IMR-90 (cell line): ENCODE data around the gene VHLL. TPM values are rescaled to one million over a fixed set of nuclear protein-coding genes. Genes with fewer than 3 reads are reported as not detected.

Experiments used
- ATAC-seq: fragments of 200-7000 bp; cut with Tn5 transposase; 2 replicates; pipeline ENCODE4 v1.9.1; 2020; ENCODE audit warnings: low read depth, mild to moderate bottlenecking, moderate library complexity
- BruUV-seq: library from RNA; stranded (reverse); fragments of 400-500 nt; replicated peaks from 2 replicates; lab custom pipeline; 2021; lab: Mats Ljungman, UMichigan
- CTCF ChIA-PET: fragments of 300-600 bp; formaldehyde crosslinking; extraction: SDS; loops from one replicate; lab custom pipeline; 2021; ENCODE audit warnings: antibody characterized with exemption; lab: Yijun Ruan, JAX
- POLR2A ChIA-PET: fragments of 300-600 bp; sonication (Branson Sonifier 250); formaldehyde crosslinking; loops from one replicate; lab custom pipeline; 2022; ENCODE audit warnings: antibody characterized with exemption; ENCODE audit not compliant: unreplicated experiment; lab: Charles Lee
- DNase-seq: peaks from one replicate; pipeline ENCODE4 v3.0.0; 2013
- H2AFZ ChIP-seq: replicated peaks from 2 replicates; pipeline ENCODE3; 2013; ENCODE audit warnings: low read length, mild to moderate bottlenecking; ENCODE audit not compliant: poor library complexity
- H2AK5ac ChIP-seq: 2 replicates; pipeline ENCODE4 v1.6.1; 2013; ENCODE audit warnings: low read depth, low read length, inconsistent platforms
- H2AK9ac ChIP-seq: replicated peaks from 2 replicates; pipeline ENCODE3; 2013; ENCODE audit warnings: mild to moderate bottlenecking, low read depth, low read length, moderate library complexity; ENCODE audit not compliant: poor library complexity
- H2BK120ac ChIP-seq: 2 replicates; pipeline ENCODE4 v1.6.1; 2013; ENCODE audit warnings: low read depth, low read length, inconsistent platforms
- H2BK15ac ChIP-seq: 3 replicates; pipeline ENCODE4 v1.6.1; 2013; ENCODE audit warnings: low read depth, low read length, inconsistent platforms
- H2BK20ac ChIP-seq: 2 replicates; pipeline ENCODE4 v1.6.1; 2013; ENCODE audit warnings: low read depth, mild to moderate bottlenecking, inconsistent platforms, low read length, moderate library complexity
- H2BK5ac ChIP-seq: 2 replicates; pipeline ENCODE4 v1.6.1; 2013; ENCODE audit warnings: mild to moderate bottlenecking, low read depth, low read length, inconsistent platforms; ENCODE audit not compliant: poor library complexity, severe bottlenecking
- H3K14ac ChIP-seq: replicated peaks from 2 replicates; pipeline ENCODE4 v1.6.1; 2013; ENCODE audit warnings: low read depth, low read length, inconsistent platforms
- H3K18ac ChIP-seq: 2 replicates; pipeline ENCODE4 v1.6.1; 2013; ENCODE audit warnings: low read depth, low read length, control low read depth
- H3K23ac ChIP-seq: 2 replicates; pipeline ENCODE4 v1.6.1; 2013; ENCODE audit warnings: low read depth, low read length, inconsistent platforms
- H3K27ac ChIP-seq: 2 replicates; pipeline ENCODE4 v1.5.1; 2013; ENCODE audit warnings: mild to moderate bottlenecking, control low read depth, low read length; ENCODE audit not compliant: insufficient read depth
- H3K27me3 ChIP-seq: 2 replicates; pipeline ENCODE4 v1.6.1; 2013; ENCODE audit warnings: low read length; ENCODE audit not compliant: control insufficient read depth, insufficient read depth
- H3K36me3 ChIP-seq: 2 replicates; pipeline ENCODE4 v1.6.1; 2013; ENCODE audit warnings: low read length, mixed read lengths; ENCODE audit not compliant: control insufficient read depth, insufficient read depth
- H3K4ac ChIP-seq: 2 replicates; pipeline ENCODE4 v1.6.1; 2013; ENCODE audit warnings: low read depth, low read length, inconsistent platforms
- H3K4me1 ChIP-seq: 2 replicates; pipeline ENCODE4 v1.6.1; 2013; ENCODE audit warnings: low read length, mixed read lengths; ENCODE audit not compliant: control insufficient read depth, insufficient read depth
- H3K4me2 ChIP-seq: 2 replicates; pipeline ENCODE4 v1.6.1; 2013; ENCODE audit warnings: low read depth, mild to moderate bottlenecking, control low read depth, low read length, moderate library complexity
- H3K4me3 ChIP-seq: 2 replicates; pipeline ENCODE4 v1.5.1; 2013; ENCODE audit warnings: low read depth, mild to moderate bottlenecking, control low read depth, low read length, moderate library complexity; ENCODE audit not compliant: insufficient read depth
- H3K56ac ChIP-seq: 2 replicates; pipeline ENCODE4 v1.6.1; 2013; ENCODE audit warnings: low read length, inconsistent platforms; ENCODE audit not compliant: insufficient read depth; ENCODE audit errors: extremely low read depth
- H3K79me1 ChIP-seq, 2 experiments: 2 replicates each; pipeline ENCODE4 v1.6.1; 2013; ENCODE audit warnings: low read length in 2 of 2, inconsistent platforms in 1 of 2, low read depth in 1 of 2
- H3K9ac ChIP-seq: 2 replicates; pipeline ENCODE4 v1.6.1; 2013; ENCODE audit warnings: low read depth, low read length, control low read depth
- H3K9me1 ChIP-seq: 2 replicates; pipeline ENCODE4 v1.6.1; 2013; ENCODE audit warnings: low read length, inconsistent platforms; ENCODE audit not compliant: insufficient read depth
- H3K9me3 ChIP-seq: 2 replicates; pipeline ENCODE4 v1.6.1; 2013; ENCODE audit warnings: low read length; ENCODE audit not compliant: control insufficient read depth, insufficient read depth
- H4K20me1 ChIP-seq: 2 replicates; pipeline ENCODE4 v1.6.1; 2013; ENCODE audit warnings: low read length, inconsistent platforms; ENCODE audit not compliant: insufficient read depth
- H4K5ac ChIP-seq: 2 replicates; pipeline ENCODE4 v1.6.1; 2013; ENCODE audit warnings: mild to moderate bottlenecking, low read depth, low read length, control low read depth
- H4K8ac ChIP-seq, 2 experiments: 2 replicates each; pipeline ENCODE4 v1.6.1; 2013; ENCODE audit warnings: low read depth in 2 of 2, low read length in 2 of 2, control low read depth in 1 of 2, inconsistent platforms in 1 of 2
- H4K91ac ChIP-seq: 2 replicates; pipeline ENCODE4 v1.6.1; 2013; ENCODE audit warnings: low read depth, low read length, inconsistent platforms; ENCODE audit not compliant: insufficient read depth
- BHLHE40 ChIP-seq: fragments of 150-350 bp; IDR thresholded peaks from 2 replicates; pipeline ENCODE4 v1.6.1; 2016; ENCODE audit warnings: mild to moderate bottlenecking, low read depth, low read length
- CEBPB ChIP-seq: IDR thresholded peaks from 2 replicates; pipeline ENCODE4 v1.6.1; 2012; ENCODE audit warnings: low read depth, low read length, improper control_type of control experiment
- CHD1 ChIP-seq: IDR thresholded peaks from 2 replicates; pipeline ENCODE4 v1.6.1; 2012; ENCODE audit warnings: low read depth, low read length, improper control_type of control experiment
- FOS ChIP-seq: fragments of 150-350 bp; IDR thresholded peaks from 2 replicates; pipeline ENCODE4 v1.6.1; 2016; ENCODE audit warnings: low read depth, low read length
- MAFK ChIP-seq: IDR thresholded peaks from 2 replicates; pipeline ENCODE4 v1.6.1; 2012; ENCODE audit warnings: low read depth, low read length, improper control_type of control experiment
- MAZ ChIP-seq: IDR thresholded peaks from 2 replicates; pipeline ENCODE4 v1.6.1; 2012; ENCODE audit warnings: low read depth, mild to moderate bottlenecking, low read length, improper control_type of control experiment, moderate library complexity, borderline replicate concordance
- MXI1 ChIP-seq: IDR thresholded peaks from 2 replicates; pipeline ENCODE4 v1.6.1; 2012; ENCODE audit warnings: low read depth, mild to moderate bottlenecking, low read length, moderate library complexity, borderline replicate concordance
- NFE2L2 ChIP-seq: fragments of 150-350 bp; IDR thresholded peaks from 2 replicates; pipeline ENCODE4 v1.6.1; 2016; ENCODE audit warnings: low read depth, mild to moderate bottlenecking, low read length
- POLR2A ChIP-seq: IDR thresholded peaks from 2 replicates; pipeline ENCODE4 v1.6.1; 2012; ENCODE audit warnings: mild to moderate bottlenecking, low read depth, low read length
- RAD21 ChIP-seq: IDR thresholded peaks from 2 replicates; pipeline ENCODE4 v1.6.1; 2012; ENCODE audit warnings: low read length, improper control_type of control experiment
- RCOR1 ChIP-seq: IDR thresholded peaks from 2 replicates; pipeline ENCODE4 v1.6.1; 2012; ENCODE audit warnings: mild to moderate bottlenecking, low read length, improper control_type of control experiment; ENCODE audit not compliant: insufficient replicate concordance
- RFX5 ChIP-seq: IDR thresholded peaks from 2 replicates; pipeline ENCODE4 v1.8.0; 2012; ENCODE audit warnings: low read depth, mild to moderate bottlenecking, low read length, moderate library complexity
- SMC3 ChIP-seq: fragments of 150-350 bp; IDR thresholded peaks from 2 replicates; pipeline ENCODE4 v1.6.1; 2016; ENCODE audit warnings: low read depth, mild to moderate bottlenecking, antibody characterized with exemption, low read length, moderate library complexity
- USF2 ChIP-seq: fragments of 150-350 bp; IDR thresholded peaks from 2 replicates; pipeline ENCODE4 v1.6.1; 2017; ENCODE audit warnings: mild to moderate bottlenecking, antibody characterized with exemption, low read length, low read depth
- WGBS, 2 experiments: methylation state at CpG; one replicate each; pipeline versions ENCODE4 v1.1.5 to v1.1.7; 2013; ENCODE audit warnings: missing lambda C conversion rate in 2 of 2; ENCODE audit not compliant: insufficient read length in 1 of 2; ENCODE audit errors: extremely low coverage in 2 of 2; 5-methylcytosine and 5-hydroxymethylcytosine counted together
- dilution Hi-C: fragments of 300-500 bp; cut with HindIII; formaldehyde crosslinking; loops from one replicate; pipeline ENCODE4 v1.14.3; 2018; ENCODE audit warnings: low sequenced_read_pairs; ENCODE audit not compliant: unreplicated experiment
- in situ Hi-C: fragments of 300-500 bp; cut with MboI; formaldehyde crosslinking; loops from 3 replicates; pipeline ENCODE4 v1.14.3; 2019; ENCODE audit warnings: low sequenced_read_pairs, inconsistent platforms, mixed read lengths
- intact Hi-C: fragments of 100-400 bp; cut with micrococcal nuclease; formaldehyde crosslinking; loops from 2 replicates; pipeline ENCODE4 v1.10.0; 2022
- polyA plus RNA-seq, 3 experiments: library from polyadenylated mRNA; depleted of rRNA; stranded (reverse); fragments of >200 nt; gene quantifications; 2 replicates each; pipeline ENCODE4 v1.2.3, GENCODE V29; 2012; ENCODE audit warnings: low replicate concordance in 1 of 3
- total RNA-seq: library from RNA; depleted of rRNA; stranded (reverse); fragments of >200 nt; gene quantifications from 2 replicates; pipeline ENCODE4 v1.2.3, GENCODE V29; 2012
- TF ChIP-seq, protein P1 (sequence below): conservative IDR thresholded peaks from 2 replicates; pipeline ENCODE4 v1.5.1; 2012; ENCODE audit warnings: mild to moderate bottlenecking, low read depth, low read length, improper control_type of control experiment
- TF ChIP-seq, protein P2 (sequence below): fragments of 150-350 bp; IDR thresholded peaks from 2 replicates; pipeline ENCODE4 v1.6.1; 2016; ENCODE audit warnings: low read depth, mild to moderate bottlenecking, low read length, moderate library complexity, borderline replicate concordance

Gene VHLL
- total and polyA plus RNA-seq, 2 of the 4 experiments (the other 2 are of a cell fraction), result not detected

DNA sequence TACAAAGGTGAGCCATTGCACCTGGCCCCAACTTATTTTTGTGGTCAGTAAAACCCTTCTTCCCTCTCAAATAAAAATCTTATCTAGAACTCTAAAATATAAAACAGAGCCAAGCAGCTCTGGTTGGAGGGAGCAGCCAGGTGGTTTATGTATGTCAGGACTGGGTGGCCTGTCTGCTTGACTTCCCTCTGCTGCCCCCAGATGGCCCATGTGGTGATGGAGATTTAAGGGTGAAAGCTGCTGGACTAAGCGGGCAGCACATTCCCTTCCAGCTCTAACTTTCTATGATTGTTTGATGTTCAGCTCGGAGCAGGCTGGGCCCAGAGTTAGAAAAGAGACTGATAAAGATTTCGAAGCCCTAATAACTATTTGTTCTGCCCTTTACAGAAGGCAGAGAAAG lies 39.3 kb downstream of the VHLL start:
- intact Hi-C loops (no loop called here), dilution Hi-C loops (no loop called here), in situ Hi-C loops (no loop called here)
- Histone ChIP-seq H2BK120ac (no peak overlapping the region), H3K4me1 (peaks cover 9% of the 10 kb centered on the region), H2BK15ac (no peak overlapping the region), H4K5ac (no peak overlapping the region), H3K27me3 (no peaks in the 10 kb centered on the region), H3K23ac (no peak overlapping the region), H3K79me1 (peaks cover 14 to 31% of the 10 kb centered on the region in 2 experiments), H3K36me3 (peaks cover 70% of the 10 kb centered on the region), H3K4me3 (no peak overlapping the region), H3K14ac (no peak overlapping the region), H4K91ac (no peak overlapping the region), H3K4me2 (no peak overlapping the region), H3K27ac (no peak overlapping the region), H2AK5ac (no peak overlapping the region), H4K8ac (no peak overlapping the region), H3K9ac (no peak overlapping the region), H3K56ac (no peak overlapping the region), H3K18ac (no peak overlapping the region), H2AK9ac (no peak overlapping the region), H2BK20ac (no peak overlapping the region), H3K9me1 (peaks cover 9% of the 10 kb centered on the region; the same call in 1 of the 2 replicates), H3K4ac (no peak overlapping the region), H2AFZ (no peak overlapping the region), H3K9me3 (no peaks in the 10 kb centered on the region), H2BK5ac (no peak overlapping the region), H4K20me1 (peaks cover 24% of the 10 kb centered on the region)
- WGBS, 2 experiments, result no CpG with 5 or more reads among the region's 3 CpGs
- DNase-seq (no peak), ATAC-seq (no peak)
- no TSS peak for BruUV-seq
- no peak for TF ChIP-seq NFE2L2
- no peak for TF ChIP-seq CEBPB
- no peak for TF ChIP-seq RFX5
- no peak for TF ChIP-seq USF2
- no peak for TF ChIP-seq RCOR1
- no peak for TF ChIP-seq BHLHE40
- TF ChIP-seq MAFK, result no peak
- no peak for TF ChIP-seq CHD1
- TF ChIP-seq, protein P1, sequence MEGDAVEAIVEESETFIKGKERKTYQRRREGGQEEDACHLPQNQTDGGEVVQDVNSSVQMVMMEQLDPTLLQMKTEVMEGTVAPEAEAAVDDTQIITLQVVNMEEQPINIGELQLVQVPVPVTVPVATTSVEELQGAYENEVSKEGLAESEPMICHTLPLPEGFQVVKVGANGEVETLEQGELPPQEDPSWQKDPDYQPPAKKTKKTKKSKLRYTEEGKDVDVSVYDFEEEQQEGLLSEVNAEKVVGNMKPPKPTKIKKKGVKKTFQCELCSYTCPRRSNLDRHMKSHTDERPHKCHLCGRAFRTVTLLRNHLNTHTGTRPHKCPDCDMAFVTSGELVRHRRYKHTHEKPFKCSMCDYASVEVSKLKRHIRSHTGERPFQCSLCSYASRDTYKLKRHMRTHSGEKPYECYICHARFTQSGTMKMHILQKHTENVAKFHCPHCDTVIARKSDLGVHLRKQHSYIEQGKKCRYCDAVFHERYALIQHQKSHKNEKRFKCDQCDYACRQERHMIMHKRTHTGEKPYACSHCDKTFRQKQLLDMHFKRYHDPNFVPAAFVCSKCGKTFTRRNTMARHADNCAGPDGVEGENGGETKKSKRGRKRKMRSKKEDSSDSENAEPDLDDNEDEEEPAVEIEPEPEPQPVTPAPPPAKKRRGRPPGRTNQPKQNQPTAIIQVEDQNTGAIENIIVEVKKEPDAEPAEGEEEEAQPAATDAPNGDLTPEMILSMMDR, result no peak
- TF ChIP-seq, protein P2, sequence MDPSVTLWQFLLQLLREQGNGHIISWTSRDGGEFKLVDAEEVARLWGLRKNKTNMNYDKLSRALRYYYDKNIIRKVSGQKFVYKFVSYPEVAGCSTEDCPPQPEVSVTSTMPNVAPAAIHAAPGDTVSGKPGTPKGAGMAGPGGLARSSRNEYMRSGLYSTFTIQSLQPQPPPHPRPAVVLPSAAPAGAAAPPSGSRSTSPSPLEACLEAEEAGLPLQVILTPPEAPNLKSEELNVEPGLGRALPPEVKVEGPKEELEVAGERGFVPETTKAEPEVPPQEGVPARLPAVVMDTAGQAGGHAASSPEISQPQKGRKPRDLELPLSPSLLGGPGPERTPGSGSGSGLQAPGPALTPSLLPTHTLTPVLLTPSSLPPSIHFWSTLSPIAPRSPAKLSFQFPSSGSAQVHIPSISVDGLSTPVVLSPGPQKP, result no peak
- no peak for TF ChIP-seq SMC3
- no peak for TF ChIP-seq MAZ
- TF ChIP-seq MXI1, result no peak
- TF ChIP-seq RAD21, result no peak
- no peak for TF ChIP-seq FOS
- no peak for TF ChIP-seq POLR2A
- ChIA-PET CTCF (interaction anchor here (1.1 kb wide), 1 partner anchor 26 kb away, joined by 6 read pairs; no protein-coding TSS in a partner anchor), POLR2A (interaction anchor here (0.5 kb wide), 1 partner anchor 252 kb away, joined by 6 read pairs; no protein-coding TSS in a partner anchor)
